Stimulated activated CD8-positive, alpha-beta memory T cell treated with anti-CD3 and anti-CD28 coated beads, Interleukin-4, amount 100 ng/mL, for 1 hour (primary cell): ENCODE data around the gene NLRP13.
"Not testable (repeated sequence)": the region's sequence is repeated elsewhere in the genome, so short reads cannot be mapped to it uniquely, and the experiment has no call there.

Source experiments
- DNase-seq, 2 donors: peaks; one replicate each; pipeline ENCODE4 v3.0.0-alpha.2; 2020; ENCODE audit warnings: low read depth in 2 of 2, low spot score in 1 of 2

The NLRP13 gene

GRCh38 chr19:55931936-55932386 is at the start of gene NLRP13:
TSS of gene NLRP13 (minus strand) at chr19:55932336. CDS start at chr19:55932311, 25 bp downstream.
- no peak for DNase-seq

GRCh38 chr19:55980415-55980814 is 48.3 kb upstream of the NLRP13 start:
- DNase-seq: no peak

GRCh38 chr19:55973982-55974381 is 41.8 kb upstream of the NLRP13 start:
- DNase-seq: no peak

GRCh38 chr19:55962186-55962585 is 30.1 kb upstream of the NLRP13 start:
- no peak for DNase-seq

GRCh38 chr19:55959996-55960675 is 28.0 kb upstream of the NLRP13 start:
- no peak for DNase-seq

- DNase-seq: no peak
These were observed 26.2 kb upstream of the NLRP13 start for GRCh38 chr19:55958356-55958755.

GRCh38 chr19:55956431-55956830 is 24.3 kb upstream of the NLRP13 start:
- no peak for DNase-seq

GRCh38 chr19:55950566-55950965 is 18.4 kb upstream of the NLRP13 start:
- DNase-seq: not testable (repeated sequence)

- DNase-seq: no peak
These were observed 15.4 kb upstream of the NLRP13 start, which contains the start of gene NLRP8 for GRCh38 chr19:55947532-55947931. TSS of gene NLRP8 (plus strand) at chr19:55947832.

- DNase-seq: no peak
These were observed 8.2 kb upstream of the NLRP13 start for GRCh38 chr19:55940306-55940705.

- DNase-seq: no peak
These were observed 7.1 kb upstream of the NLRP13 start for GRCh38 chr19:55939206-55939605.

GRCh38 chr19:55935206-55935605 is 3.1 kb upstream of the NLRP13 start:
- no peak for DNase-seq

GRCh38 chr19:55930996-55931515 is 1.1 kb downstream of the NLRP13 start:
- no peak for DNase-seq

GRCh38 chr19:55929258-55929657 is 2.9 kb downstream of the NLRP13 start:
- not testable (repeated sequence) for DNase-seq

- no peak for DNase-seq
These were observed 4.1 kb downstream of the NLRP13 start for GRCh38 chr19:55927991-55928390.

GRCh38 chr19:55923556-55923955 is 8.6 kb downstream of the NLRP13 start:
- no peak for DNase-seq

- no peak for DNase-seq
These were observed 18.4 kb downstream of the NLRP13 start for GRCh38 chr19:55913643-55914268.

- DNase-seq: no peak
These were observed 19.2 kb downstream of the NLRP13 start for GRCh38 chr19:55912916-55913315.

GRCh38 chr19:55909801-55910200 is 22.3 kb downstream of the NLRP13 start:
- no peak for DNase-seq

- no peak for DNase-seq
These were observed 24.4 kb downstream of the NLRP13 start for GRCh38 chr19:55907746-55908145.

- no peak for DNase-seq
These were observed 24.9 kb downstream of the NLRP13 start for GRCh38 chr19:55907286-55907685.

- DNase-seq: no peak
These were observed 29.9 kb downstream of the NLRP13 start for GRCh38 chr19:55902080-55902751.
